ENCODE results near the gene AQP7.
"Not testable (repeated sequence)": the region's sequence is repeated elsewhere in the genome, so short reads cannot be mapped to it uniquely, and the experiment has no call there.

Gene AQP7

DNA sequence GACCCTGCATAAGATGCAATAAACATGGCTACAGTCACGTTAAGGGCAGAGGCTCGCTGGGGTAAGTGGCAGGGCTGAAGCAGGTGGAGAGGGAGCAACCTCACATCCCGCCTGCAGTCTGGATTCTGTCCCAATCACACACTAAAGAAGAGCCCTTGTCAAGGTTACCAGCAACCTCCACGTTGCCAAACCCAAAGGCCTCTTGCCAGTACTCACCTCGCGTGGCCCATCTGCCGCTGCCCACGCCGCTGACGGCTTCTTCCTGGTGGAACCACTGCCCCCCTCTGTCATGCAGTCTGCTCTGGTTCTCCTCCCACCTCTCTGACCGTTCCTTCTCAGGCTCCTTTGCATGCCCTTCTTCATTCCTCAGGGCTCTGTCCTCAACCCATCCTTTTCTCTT is 8.8 kb downstream of the AQP7 start:
- DNase-seq = no peak

DNA sequence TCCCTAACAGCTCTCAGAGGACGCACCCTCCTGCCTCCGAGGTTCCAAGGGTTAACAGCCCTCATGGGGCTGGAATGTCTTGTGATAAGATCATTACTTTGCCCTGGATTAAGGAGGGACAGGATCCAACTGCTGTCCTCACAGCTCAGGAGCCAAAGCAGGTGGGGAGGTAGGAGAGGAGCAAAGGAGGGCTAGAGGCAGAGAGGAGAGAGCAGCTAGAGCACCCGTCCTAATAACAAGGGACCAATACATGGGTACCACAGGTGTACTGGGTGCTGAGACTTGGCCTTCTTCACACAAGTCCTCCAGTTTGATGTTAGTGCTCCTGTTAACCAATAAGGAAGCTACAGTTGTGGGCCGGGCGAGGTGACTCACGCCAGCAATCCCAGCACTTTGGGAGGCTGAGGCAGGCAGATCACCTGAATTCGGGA is 9.8 kb downstream of the AQP7 start:
- DNase-seq = not testable (repeated sequence)

GRCh38 chr9:33391111-33391771 is 11.1 kb downstream of the AQP7 start:
- DNase-seq = not testable (repeated sequence)

DNA sequence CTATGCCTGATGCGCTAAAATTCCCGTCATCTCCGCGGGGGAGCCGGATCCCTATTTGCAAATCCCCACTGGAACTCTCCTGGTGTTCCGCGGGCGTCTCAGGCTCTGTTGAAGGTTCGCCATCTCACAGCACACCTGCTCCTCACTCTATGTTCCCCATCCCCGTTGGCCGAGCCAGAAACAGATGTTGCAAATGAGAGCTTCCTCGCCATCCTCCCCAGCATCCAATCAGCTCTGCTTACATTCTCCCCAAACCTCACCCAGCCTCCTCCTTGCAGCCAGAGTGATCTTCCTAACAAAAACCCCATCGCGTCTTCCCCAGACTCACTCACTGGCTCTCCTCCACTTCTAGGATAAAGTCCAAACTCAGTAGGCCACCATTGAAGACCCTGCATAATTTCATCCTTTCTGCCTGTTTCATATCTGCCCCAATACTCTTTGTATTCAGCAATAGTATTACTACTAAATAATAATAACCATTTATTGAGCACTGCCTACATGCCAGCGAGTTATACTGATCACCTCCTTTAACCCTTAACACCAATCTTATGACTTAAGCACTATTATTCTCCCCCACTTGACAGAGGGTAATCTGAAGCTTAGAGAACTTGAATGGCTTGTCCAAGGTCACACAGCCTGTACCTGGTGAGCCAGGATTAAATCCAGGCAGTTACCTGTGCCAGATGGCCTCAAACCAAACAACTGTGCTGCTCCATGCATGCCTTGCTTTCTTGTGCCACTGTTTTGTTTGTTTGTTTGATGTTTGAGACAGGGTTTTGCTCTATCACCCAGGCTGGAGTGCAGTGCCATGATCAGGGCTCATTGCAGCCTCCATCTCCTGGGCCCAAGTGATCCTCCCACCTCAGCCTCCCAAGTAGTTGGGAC is 14.0 kb downstream of the AQP7 start:
- no peak for DNase-seq

- not testable (repeated sequence) for DNase-seq
Measured at GRCh38 chr9:33386998-33387397, 15.4 kb downstream of the AQP7 start.

DNA sequence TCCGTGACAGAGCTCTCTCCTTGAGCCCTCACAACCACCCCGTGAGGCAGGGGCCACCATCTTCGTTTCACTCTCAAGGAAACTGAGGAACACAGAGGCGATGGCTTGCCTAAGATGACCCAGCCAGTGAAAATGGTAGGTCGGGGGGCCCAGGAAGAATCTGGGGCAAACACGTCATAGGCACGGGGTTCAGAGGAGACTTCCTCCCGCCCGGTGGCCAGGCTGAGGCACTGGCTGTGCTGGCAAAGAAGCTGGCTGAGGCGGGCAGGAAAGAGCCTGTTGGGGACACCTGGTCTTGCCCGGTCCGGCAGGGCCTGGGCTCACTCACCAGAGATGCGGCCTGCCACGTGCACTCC is 15.7 kb downstream of the AQP7 start:
- not testable (repeated sequence) for DNase-seq

- DNase-seq = not testable (repeated sequence)
Measured at GRCh38 chr9:33385979-33386640, 16.3 kb downstream of the AQP7 start.

- not testable (repeated sequence) for DNase-seq
Measured at GRCh38 chr9:33385536-33385935, 16.8 kb downstream of the AQP7 start.

DNA sequence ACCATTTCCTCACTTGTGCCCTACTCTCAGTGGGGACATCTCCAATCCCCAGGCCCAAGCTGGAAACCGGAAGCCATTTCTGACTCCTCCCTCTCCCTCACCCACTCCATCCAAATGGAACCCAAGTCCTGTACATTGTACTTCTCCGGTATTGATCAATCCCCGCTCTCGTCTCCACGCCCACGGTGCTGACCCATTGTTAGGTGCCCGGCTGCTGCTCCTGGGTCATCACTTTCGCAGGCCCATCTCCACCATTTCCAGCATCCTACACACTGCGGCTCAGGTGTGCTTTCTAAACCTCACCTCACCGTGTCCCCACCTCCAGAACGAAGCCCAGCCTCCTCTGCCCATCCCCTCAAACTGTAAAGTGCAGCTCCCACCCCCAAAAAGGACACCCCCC is 19.0 kb downstream of the AQP7 start:
- not testable (repeated sequence) for DNase-seq

GRCh38 chr9:33382397-33382796 is 20.0 kb downstream of the AQP7 start:
- not testable (repeated sequence) for DNase-seq

DNA sequence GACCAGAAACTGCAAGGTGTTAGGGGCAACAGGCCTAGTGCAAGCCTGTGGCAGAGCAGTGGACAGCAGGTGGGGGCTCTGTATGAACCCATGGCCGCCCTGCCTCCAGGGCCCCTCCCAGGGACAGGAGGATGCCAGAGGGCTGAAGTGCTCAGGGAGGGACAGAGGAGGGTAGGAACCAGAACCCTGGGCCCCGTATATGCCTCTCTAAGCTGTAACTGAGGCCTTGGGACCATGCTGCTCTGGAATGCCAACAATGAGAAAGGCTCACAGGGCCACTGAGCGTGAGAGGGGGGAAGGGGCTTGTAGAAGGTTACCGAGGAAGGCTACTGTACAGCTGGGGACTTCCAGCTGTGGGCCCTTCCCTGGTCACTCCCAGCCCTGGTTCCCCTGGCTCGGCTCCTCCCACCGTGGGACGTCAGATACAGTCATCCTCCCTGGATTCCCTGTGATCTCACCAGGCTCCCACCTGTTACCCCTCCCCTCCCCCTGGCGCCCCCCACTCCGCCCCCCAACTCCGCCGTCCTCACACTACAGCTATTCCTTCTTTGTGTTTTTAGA is 21.1 kb downstream of the AQP7 start:
- DNase-seq = no peak

DNA sequence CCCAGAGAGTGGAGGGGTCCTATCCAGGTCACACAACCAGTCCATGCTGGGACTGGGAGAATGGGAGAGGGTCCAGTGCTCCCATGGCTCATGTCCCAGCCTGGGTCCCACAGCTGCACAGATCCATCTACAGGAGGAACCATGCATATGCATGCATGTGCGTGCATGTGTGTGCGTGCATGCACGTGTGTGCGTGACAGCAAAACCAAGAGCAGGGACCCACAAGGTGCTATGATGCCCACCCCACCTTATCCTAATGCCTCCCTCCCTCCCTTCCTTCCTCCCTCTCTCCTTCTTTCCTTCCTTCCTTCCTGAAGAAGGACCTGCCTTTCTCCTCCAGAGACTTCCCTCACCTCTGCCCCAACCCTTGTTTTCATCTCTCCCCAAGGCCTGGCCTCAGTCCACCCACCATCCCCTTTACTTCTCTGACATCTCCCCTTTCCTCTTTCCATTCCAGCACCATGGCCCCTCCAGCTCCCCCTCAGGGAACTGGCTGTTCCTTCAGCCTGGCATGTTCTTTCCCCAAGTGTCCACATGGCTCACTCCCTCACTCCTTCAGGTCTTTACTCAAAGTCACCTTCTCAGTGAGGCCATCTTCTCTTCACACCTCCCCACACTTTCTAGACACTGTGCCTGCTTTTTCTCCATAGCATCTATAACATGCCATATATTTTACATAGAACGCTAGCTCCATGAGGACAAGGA is 21.8 kb downstream of the AQP7 start:
- DNase-seq = no peak

GRCh38 chr9:33379666-33380389 is 22.5 kb downstream of the AQP7 start:
- no peak for DNase-seq

- DNase-seq = no peak
Measured at GRCh38 chr9:33378121-33378795, 24.1 kb downstream of the AQP7 start.

DNA sequence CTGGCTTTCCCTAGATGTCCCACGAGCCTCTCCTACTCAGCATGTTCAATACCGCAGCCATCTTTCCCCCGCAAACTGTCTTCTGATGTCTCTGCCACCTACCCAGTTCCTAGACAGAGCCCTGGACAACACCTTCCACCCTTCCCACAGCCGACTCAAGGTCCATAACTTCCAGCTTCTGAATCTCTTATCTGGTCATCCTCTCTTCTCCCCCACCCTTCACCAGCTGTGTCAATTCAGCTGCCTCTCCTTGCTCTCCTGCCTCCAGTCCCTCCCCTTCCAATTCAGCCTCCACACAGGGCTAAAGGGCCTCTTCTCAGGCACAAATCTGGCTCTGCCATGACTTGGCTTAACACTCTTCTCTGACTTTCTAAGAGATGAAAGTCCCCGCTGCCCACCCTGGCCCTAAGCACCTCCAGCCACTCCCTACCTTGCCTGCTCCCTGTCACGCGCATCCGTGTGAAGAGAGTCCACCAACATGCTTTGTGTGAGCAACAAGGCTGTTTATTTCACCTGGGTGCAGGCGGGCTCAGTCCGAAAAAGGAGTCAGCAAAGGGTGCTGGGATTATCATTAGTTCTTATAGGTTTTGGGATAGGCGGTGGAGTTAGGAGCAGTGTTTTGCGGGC is 25.2 kb downstream of the AQP7 start:
- no peak for DNase-seq

GRCh38 chr9:33375841-33376321 is 26.5 kb downstream of the AQP7 start:
- DNase-seq = no peak

GRCh38 chr9:33375238-33375840 is 27.0 kb downstream of the AQP7 start:
- no peak for DNase-seq

DNA sequence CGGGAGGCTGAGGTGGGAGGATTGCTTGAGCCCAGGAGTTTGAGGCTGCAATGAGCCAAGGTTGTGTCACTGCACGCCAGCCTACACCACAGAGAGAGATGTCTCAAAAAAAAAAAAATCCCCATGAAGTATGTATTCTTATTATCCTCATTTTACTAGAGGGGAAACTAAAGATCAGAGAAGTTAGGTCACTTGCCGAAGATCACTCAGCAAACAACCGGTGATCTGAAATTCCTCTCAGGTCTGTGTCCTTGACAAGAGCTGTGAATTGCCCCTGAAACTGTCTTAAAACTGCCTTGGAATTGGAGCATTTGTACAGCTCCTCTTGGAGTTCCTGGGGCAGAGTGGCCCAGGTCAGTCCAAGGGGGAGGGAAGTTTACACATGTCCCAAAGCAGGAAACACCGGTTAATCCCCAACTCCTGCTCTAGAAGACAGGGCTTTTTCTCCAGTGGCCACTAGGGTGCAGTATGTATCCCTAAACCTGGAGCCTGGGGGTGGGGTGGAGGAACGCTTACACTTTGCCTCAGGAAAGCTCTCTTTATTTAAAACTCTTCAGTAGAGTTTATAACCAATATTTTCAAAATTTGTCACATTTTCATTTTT is 27.6 kb downstream of the AQP7 start:
- peak; percentile 56 for DNase-seq

GRCh38 chr9:33374190-33374589 is 28.2 kb downstream of the AQP7 start:
- no peak for DNase-seq

DNA sequence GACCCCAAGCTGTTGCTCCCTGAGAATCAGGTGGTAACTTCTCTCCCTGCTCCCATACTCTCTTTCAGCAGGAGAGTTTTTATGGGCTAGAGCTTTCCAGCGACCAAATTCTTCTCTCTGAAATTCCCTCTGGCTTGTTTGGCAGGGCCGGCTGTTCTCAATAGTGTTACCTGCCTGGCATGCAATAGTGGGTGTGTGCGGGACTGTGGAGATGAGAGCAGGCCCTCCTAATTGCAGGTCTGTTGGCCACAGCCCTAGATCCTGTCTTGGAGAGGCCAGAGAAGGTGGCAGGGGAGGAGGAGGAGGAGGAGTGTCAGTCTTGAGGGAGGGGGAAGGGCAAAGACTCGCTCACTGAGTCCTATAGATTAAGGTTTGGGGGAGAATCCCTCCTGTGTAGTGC is 29.5 kb downstream of the AQP7 start:
- DNase-seq = no peak

All from stimulated activated naive CD4-positive, alpha-beta T cell treated with Interleukin-2 at 50 U/mL for 16 hours (primary cell).